SW 1271 (cell line): ENCODE results near the gene AK9.
"Not testable (repeated sequence)": the region's sequence is repeated elsewhere in the genome, so short reads cannot be mapped to it uniquely, and the experiment has no call there.

Experiments used
- DNase-seq, 2 experiments: peaks; one replicate each; lab custom pipeline; 2025; lab: John Stamatoyannopoulos, UW

The AK9 gene

DNA sequence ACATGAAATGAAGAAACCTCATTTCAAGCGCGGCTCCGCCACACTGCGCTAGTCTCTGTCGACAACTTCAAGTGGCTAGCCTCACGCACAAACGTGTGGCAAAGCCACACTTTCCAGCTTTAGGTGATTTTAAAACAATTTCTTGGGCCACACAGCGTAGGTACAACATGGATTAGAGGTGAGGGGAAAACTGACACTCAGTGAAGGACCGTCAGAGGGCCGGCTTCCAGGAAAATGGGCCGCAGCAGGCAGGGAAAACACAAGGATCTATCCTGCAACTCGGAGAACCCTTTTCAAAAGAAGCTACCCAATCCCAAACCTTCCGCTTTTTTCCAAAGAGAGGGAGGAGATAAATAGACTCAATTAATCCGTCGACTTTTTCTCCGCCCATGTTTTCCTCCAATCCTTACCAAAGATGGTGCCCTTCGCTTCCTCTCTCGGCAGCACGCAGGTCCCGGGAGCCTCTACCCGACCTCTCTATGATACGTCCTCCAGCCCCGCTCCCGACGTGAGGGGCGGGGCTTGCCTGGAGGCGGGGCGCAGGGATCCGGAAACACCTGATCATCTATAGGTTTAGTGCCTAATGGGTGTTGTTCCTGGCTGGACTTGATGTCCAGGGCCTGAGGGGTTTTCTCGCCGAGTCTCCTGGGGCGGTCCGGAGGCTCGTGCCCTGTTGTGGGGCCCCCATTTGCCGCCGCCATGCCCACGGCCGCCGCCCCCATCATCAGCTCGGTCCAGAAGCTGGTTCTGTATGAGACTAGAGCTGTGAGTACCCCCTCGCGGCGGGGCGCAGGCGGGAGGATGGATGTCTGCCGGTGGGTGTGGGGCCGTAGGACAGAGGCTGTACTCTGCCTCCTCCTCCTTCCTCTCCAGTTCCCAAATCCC is at the start of gene AK9, which contains the start of gene FIG4:
Gene AK9 (minus strand): TSS at position 466 of the 885 bp plus-strand sequence. CDS start 15,457 bp downstream, outside the sequence.
Gene FIG4 (plus strand): TSS at position 560 of the 885 bp plus-strand sequence. CDS start 140 bp downstream, at position 700.
- DNase-seq, result peak; percentile 79 to 92

DNA sequence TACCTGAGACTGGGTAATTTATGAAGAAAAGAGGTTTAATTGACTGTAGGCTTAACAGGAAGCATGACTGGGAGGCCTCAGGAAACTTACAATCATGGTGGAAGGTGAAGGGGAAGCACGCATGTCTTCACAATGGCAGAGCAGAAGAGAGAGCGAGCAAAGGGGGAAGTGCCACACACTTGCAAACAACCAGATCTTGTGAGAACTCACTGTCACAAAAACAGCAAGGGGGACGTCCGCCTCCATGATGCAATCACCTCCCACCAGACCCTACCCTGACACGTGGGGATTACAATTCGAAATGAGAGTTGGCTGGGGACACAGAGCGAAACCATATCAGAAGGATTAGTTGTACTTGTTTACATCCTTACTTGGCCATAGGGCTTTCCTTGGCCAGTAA is 49.8 kb upstream of the AK9 start:
- DNase-seq, result no peak

DNA sequence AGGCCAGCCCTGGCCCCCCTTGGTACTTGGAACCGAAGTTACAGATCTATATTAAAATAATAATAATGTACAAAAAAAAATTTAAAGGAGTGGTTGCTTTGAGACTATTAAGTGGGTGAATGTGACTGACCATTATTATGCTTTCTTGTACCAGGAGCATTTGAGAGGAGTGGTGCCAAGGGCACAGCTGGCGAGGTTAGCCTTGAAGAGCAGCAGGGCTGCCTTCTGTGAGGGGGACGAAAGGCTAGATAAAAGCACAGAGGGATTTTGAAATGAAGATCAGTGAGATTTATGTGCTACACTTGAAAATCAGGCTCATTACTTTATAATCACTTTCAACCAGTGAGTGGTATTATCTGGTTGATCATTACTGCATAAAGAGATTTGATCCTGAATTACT is 48.7 kb upstream of the AK9 start:
- DNase-seq, result no peak

DNA sequence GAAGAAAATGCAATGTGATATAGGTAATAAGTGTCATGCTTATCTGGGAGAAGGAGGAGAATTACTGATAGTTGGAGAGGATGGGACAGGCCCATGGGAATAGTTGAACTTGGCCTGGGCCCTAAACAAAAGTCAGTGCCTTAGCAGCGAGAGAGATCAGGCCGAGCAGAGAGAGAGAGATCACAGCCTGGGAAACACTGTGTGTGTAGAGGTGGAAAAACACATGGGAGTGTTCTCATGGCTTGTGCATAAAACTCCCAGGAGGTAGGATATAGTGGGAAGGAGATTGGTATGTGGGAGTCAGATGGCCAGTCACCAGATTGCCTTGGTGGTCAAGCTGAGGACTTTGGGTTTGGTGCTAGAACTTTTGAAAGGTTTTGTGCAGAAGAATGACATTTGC is 47.7 kb upstream of the AK9 start:
- DNase-seq, result no peak

DNA sequence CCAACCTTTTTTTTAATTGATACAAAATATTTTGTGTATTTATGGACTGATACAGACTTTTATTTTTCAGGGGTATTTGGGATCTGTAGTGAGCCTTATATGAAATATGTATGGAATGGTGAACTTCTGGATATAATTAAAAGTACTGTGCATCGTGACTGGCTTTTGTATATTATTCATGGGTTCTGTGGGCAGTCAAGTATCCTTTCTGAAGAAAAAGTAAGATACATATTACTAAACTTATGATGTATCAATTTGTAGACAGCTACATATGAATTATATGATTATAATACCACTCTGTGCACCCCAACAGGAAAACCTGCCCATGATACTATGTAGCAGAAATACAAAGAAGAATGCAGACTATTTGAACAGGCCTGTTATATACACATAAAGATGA is 47.3 kb upstream of the AK9 start:
- DNase-seq, result no peak

DNA sequence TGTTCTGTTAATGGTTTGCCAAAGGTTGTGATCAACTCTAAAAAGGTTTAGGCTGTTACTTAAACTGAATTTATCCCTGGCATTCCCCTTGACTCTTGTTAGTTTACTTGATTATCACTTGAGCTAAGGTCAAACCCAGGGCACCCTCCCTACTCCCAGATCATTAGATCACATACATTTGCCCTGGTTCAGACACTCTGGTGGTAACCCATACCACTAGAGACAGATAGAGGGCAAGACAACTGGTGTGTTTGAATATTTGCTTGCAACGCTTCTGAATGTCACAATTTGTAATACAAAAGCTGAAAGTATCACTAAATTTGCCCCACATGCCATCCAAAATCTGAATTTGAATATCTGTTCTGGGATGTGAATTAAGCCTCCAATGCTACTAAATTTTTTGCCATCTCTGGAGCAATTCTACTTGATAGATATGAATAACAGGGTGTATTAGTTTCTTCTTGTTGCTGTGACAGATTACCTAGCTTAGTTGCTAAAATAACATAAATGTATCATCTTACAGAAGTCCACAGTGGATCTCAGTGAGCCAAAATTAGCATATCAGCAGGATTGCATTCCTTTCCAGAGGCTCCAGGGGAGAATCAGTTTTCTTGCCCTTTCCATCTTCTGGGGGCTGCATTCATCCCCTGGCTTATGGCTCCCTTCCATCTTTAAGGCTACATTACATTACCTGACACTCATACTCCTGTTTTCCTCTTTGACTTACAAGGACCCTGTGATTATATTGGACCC is 45.4 kb upstream of the AK9 start:
- DNase-seq, result no peak

DNA sequence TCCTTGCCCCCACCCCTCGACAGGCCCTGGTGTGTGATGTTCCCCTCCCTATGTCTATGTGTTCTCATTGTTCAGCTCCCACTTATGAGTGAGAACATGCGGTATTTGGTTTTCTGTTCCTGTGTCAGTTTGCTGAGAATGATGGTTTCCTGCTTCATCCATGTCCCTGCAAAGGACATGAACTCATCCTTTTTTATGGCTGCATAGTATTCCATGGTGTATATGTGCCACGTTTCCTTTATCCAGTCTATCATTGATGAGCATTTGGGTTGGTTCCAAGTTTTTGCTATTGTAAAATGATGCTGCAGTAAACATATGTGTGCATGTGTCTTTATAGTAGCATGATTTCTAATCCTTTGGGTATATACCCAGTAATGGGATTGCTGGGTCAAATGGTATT is 34.2 kb upstream of the AK9 start:
- DNase-seq, result not testable (repeated sequence)

DNA sequence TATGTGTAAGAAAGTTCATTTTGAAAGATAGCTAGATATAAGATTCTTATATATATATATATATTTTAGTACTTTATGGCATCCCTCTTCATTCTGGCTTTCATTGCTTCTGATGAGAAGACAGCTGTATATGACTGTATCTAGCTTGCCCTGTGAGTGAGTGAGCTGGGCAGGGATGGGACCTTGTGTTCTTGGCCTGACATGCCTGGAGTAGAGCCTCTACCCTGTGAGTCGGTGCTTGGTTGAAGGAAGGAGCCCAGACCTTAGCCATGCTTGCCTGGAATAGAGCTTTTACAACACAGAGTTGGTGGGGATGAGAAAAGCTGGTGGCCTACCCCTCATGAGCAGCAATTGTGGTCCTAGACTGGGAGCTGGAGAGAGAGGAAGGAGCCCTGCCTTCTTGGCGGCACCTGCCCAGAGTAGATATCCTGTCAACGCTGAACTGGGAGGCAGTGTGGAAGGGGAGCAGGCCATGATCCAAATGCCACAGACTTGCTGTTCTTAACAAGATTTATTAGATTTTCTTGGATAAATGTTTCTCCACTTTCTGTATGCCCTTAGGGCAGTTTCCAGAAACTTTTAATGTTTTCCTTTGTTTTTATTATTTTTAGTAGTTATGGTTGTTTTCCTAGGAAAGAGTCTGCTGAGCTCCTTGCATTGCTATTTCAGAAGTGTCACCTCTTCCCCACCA is 31.7 kb upstream of the AK9 start:
- DNase-seq, result no peak

DNA sequence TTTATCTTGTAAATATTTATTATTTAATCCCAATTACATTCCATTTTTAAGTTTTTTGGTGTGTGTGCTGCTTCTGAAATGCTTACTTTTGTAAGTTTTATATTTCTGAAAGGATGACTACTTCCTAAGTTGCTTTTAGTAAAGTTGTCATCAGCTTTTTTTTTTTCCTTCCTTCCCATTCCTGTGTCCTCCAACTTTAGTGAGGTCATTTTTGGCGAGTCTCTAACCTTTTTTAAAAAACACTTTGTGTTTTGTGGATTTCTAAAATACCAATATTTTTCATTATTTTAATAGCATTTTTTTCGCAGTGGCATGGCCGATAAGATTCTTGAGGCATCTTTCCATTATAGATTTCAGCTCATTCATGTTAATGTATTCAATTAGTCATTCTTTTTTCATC is 31.0 kb upstream of the AK9 start:
- DNase-seq, result no peak

DNA sequence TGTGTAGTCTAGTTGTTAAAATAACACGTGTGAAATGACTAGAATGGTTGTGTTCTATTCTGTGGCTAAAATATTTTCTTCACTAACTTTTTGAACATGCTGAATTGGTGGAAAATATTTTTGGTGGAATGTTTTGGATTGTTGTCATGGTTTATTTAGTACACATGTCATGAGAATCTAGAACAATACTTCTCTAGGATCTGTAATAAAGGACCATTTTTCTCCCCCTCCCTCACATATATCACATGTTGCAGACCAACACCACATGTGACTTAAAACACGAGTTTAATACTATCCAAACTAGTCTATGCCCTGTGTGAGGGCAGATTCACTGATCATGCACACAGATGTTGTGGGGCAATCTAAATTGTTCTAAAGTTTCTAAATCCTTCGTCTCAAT is 29.3 kb upstream of the AK9 start:
- DNase-seq, result no peak

DNA sequence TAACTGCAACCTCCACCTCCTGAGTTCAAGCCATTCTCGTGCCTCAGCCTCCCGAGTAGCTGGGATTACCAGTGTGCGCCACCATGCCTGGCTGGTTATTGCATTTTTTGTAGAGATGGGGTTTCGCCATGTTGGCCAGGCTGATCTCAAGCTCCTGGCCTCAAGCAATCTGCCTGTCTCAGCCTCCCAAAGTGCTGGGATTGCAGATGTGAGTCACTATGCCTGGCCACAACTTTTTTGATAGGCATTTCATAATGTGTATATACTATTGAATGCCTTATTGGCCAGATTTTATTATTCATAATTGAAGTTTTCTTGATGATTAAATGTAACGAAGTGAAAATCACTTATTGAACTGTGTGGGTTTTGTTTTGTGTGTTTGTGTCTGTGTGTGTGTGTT is 28.0 kb upstream of the AK9 start:
- DNase-seq, result no peak

DNA sequence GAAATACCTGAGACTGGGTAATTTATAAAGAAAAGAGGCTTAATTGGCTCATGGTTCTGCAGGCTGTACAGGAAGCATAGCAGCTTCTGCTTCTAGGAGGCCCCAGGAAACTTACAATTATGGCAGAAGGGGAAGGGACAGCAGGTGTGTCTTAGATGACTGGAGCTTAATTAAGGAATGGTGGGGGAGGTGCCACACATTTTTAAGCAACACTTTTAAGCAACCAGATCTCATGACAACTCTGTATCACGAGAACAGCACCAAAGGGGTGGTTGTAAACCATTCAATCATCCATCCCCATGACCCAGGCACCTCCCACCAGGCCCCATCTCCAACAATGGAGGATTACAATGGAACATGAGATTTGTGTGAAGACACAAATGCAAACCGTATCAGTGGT is 27.0 kb upstream of the AK9 start:
- no peak for DNase-seq

DNA sequence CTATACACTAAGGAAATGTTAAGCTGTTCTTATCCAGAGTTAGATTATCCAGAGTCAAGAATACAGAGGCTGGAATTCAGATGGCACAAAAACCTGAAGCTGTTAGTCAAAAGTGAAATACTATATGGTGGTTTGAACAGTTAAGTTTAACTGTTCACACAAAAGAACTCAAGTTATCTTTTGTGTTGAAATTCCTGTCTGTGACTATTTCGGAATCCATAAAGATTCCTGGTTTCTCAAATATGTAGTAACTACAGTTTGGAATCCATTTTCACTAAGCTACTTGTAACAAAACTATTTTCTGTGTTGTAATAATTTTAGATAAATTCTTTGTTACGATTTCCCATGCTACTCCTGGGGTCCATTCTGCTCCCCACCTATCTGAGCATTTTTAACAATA is 24.6 kb upstream of the AK9 start:
- DNase-seq, result no peak

DNA sequence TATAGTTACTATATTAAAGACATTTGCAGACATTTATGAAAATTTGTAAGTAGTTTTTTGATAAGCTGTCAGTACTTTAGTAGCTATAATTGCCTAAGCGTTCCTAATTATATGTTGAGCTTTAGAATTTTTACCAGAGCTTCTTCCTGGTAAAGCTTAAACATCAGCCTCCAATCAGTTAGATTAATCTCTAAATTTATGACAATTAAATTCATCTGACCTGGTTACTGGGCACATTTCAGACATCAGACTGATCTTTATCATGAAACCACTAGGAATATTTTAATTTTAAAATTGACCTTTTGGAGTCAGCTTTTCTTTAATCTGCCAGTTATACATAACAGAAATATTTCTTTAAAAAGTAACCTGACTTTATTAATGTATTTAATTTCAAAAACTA is 23.6 kb upstream of the AK9 start:
- DNase-seq, result no peak

DNA sequence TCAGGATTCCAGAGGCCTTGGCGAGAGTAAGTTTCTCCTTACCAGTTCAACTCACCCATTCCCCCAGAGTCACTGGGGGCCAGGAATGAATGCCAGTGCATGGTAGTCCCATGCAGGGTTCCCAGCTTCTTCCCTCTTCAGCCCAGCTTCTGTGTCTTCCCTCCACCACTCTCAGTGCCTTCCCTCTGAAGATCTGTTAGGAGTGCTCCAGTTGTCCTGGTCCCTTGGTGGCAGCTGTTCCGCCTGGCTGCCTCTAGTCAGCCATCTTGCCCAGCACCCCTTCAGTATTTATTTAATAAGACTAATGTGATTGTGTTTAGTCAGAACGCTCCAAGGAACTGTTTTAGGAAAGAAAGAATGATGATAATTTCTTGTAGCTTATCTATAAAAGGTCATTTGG is 23.2 kb upstream of the AK9 start:
- no peak for DNase-seq

DNA sequence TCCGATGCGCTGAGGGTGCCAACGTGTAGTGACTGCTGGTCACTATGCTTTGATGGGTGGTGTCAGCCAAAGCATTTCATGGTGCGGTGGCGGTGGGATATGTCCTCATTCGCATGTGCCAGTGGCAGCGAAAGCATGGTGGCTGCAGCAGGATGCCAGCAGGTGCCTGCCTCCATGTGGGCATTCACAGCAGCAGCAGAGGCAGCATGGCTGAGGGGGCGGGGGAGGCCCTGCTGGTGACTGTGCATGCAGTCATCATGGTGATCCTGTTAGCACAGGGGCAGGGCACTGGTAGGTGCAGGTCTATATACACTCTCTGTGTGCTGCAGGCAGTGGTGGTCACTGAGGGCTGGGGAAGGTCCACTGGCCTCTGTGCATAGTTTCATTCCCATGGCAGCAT is 22.1 kb upstream of the AK9 start:
- no peak for DNase-seq

DNA sequence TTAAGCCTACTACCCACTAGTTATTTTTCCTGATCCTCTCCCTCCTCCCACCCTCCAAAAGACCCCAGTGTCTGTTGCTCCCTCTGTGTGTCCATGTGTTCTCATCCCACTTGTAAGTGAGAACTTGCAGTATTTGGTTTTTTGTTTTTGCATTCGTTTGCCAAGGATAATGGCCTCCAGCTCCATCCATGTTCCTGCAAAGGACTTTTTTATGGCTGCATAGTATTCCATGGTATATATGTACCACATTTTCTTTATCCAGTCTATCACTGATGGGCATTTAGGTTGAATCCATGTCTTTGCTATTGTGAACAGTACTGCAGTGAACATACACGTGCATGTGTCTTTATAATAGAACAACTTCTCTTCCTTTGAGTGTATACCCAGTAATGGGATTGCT is 17.1 kb upstream of the AK9 start:
- not testable (repeated sequence) for DNase-seq

DNA sequence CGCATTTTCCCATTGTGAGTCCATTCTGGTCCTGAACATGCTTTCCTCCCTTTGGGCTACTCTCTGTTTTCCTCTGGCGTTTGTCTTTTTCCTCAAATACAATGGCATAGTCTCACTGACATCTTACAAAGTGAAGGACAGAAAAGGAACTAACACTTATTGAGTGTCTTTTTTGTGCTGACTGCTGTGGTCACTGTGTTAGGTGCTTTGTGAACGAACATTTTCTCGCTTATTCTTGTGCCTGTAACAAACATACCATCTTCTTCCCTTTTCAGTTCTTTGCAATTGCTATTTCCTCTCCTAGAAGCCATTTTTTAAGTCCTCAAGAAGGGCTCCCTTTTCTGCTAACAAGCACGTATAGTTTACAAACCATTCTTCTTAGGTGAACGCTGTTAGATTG is 15.5 kb upstream of the AK9 start:
- DNase-seq, result no peak

DNA sequence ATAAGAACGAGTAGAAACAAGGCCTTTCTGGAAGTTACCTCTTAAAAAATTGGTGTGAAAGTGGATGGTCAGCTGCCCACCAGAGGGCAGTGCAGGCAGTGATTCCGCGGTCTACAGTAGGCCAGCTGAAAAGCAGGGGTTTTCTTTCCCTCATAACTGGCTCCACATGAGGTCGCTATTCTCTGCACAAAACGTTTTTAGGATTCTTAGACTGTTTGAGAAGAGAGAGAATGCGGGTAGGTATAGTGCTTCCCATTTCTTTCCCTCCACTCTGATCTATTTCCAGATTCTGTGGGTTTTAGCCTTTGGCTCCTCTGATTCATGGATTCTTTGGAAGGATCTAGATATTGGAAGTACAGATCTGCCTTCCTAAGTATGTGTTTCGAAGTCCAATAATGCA is 14.3 kb upstream of the AK9 start:
- peak; percentile 42 to 86 for DNase-seq

DNA sequence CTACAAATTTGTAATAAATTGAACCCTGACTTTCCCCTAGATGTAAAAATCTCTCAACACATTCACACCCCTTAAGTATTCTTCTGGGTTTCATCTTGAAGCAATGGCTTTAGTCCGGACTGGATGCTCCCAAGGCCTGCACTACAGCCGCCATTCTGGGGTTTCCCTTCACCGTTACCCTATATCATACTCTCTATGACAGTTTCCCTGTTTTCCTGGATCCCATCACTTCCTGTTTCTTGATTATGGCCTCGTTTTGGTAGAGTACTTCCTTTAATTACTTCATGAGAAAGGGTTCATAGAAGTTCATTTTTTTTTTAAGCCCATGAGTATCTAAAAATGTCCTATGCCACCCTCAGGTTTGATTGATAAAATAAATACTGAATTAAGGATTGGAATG is 11.8 kb upstream of the AK9 start:
- DNase-seq, result no peak

DNA sequence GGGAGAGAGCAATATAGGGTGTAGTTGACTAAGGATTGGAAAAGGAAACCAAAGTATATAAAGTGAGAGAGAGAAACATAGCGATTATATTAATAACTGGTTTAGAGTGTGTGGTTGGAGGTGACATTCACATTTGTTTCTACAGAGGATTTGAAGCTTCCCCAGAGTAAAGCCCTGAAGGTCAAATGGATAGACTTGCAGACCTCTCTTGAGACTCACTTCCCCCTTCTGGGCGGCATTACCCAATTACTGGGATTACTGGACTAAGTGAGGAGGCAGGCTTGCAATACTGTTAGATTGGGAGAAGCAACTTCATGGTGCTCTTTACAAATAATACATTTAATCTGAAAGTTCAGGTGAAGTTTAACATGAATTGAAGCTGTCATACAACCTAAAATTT is 10.8 kb upstream of the AK9 start:
- no peak for DNase-seq

DNA sequence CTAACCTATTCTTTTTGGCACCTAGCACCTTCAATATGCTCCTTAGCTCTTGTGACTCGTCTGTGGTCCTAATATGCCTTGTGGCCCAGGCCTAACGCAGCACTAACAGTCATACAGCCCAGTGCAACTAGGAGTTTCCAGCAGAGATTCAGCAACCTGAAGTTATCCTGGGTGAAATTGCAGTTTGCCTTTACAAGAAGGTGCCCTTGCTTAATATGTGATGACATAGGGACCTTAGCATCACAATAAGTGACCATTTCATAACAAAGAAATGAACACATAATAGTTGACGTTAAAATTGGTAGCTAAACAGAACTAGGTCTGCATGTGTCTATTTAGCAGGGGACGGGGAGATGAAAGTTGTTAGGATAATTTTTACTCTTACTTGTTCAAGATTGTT is 10.2 kb upstream of the AK9 start:
- DNase-seq, result no peak

DNA sequence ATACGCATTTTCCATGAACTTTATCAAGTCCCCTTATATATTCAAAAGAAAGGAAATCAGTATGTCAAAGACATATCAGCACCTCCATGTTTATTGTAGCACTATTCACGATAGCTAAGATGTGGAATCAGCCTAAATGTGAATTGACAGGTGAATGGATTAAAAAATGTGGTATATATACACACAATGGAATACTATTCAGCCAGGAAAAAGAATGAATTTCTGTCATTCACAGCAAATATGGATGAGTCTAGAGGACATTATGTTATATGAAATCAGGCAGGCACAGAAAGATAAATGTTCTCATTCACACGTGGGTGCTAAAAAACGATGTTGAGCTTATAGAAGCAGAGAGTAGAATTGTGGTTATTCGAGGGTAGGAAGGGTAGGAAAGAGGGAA is 5.4 kb upstream of the AK9 start:
- DNase-seq, result no peak
